H7 (cell line): ENCODE data around the gene SEMA4D. TPM values are rescaled to one million over a fixed set of nuclear protein-coding genes. Genes with fewer than 3 reads are reported as not detected.
A peak's percentile ranks its signal among the peaks of the same experiment; 100 is the strongest.

Experiments used
- DNase-seq: peaks from one replicate; pipeline ENCODE4 v3.0.0; 2012
- H3K27me3 ChIP-seq: 2 replicates; pipeline ENCODE4 v1.6.0; 2011; ENCODE audit warnings: mild to moderate bottlenecking, low read length; ENCODE audit not compliant: control insufficient read depth, insufficient read depth
- H3K36me3 ChIP-seq: replicated peaks from 2 replicates; pipeline ENCODE4 v1.5.1; 2011; ENCODE audit warnings: low read length; ENCODE audit not compliant: control insufficient read depth, insufficient read depth
- H3K4me3 ChIP-seq: 2 replicates; pipeline ENCODE4 v1.5.1; 2011; ENCODE audit warnings: low read depth, mild to moderate bottlenecking, control low read depth, low read length, moderate library complexity; ENCODE audit not compliant: insufficient read depth
- total RNA-seq: library from RNA; depleted of rRNA; stranded (reverse); fragments of >200 nt; shearing (Covaris generic); gene quantifications from 2 replicates; pipeline ENCODE4 v1.2.3, GENCODE V29; 2014

SEMA4D gene
- total RNA-seq, 1 experiment from 2014 or later, result 17.0 TPM

DNA sequence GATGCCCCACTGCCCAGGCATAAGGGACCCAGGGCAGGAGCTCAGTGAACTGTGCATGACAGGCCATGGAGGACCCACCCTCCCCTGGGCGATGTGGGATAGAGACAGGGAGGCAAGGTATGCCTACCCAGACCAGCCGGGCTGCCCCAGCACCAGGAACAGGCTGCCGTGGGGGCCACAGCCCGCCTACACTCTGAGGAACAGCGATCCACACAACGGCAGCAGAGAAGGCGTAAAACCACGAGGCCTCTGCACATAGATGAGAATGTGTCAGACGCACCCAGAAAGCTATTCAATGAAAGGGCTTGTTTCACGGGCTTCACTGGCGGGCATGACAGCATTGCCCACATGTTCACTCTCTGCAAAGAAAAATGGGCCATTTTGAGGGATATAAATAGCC lies 49.5 kb downstream of the SEMA4D start:
- no peak for DNase-seq
- Histone ChIP-seq H3K27me3 (no peaks in the 10 kb centered on the region), H3K36me3 (no peaks in the 10 kb centered on the region), H3K4me3 (no peak overlapping the region)

DNA sequence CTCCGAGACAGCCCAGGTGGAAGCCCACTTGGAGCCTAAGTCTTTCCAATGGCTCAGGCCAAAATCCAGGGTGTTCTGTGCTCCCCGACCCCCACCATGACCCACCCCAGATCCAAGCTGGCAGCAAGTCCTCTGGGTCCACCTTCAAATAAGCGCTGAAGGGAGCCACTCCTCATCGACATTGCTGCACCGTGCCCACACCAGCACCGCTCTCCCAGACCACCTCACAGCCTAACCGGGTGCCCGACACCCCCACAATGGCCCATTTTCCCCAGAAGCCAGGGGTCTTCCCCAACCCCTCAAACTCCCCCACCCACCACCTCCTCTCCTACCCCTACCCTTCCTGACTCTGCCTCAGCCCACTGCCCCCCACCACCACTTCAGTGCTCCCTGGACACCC lies 50.5 kb downstream of the SEMA4D start:
- no peaks in the 10 kb centered on the region for H3K36me3 ChIP-seq
- no peak for DNase-seq
- no peaks in the 10 kb centered on the region for H3K27me3 ChIP-seq
- no peak overlapping the region for H3K4me3 ChIP-seq

DNA sequence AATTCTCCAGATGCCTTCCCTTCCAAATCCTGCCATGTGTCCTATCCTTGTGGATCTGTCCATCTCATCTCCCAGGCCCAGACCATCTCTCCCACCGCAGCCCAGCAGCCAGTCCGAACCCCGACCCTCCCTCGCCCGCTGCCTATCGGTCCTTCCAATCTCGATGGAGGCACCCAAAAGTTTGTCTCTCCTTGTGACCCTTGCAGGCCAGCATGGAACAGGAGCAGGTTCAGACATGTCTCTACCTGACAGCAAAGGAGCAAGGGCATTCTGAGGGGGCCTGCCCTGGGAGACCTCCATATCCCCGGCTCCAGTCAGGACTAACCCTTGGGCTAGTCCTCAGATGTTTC lies 51.0 kb downstream of the SEMA4D start:
- DNase-seq, result no peak
- Histone ChIP-seq H3K36me3 (no peaks in the 10 kb centered on the region), H3K4me3 (no peak overlapping the region), H3K27me3 (no peaks in the 10 kb centered on the region)

DNA sequence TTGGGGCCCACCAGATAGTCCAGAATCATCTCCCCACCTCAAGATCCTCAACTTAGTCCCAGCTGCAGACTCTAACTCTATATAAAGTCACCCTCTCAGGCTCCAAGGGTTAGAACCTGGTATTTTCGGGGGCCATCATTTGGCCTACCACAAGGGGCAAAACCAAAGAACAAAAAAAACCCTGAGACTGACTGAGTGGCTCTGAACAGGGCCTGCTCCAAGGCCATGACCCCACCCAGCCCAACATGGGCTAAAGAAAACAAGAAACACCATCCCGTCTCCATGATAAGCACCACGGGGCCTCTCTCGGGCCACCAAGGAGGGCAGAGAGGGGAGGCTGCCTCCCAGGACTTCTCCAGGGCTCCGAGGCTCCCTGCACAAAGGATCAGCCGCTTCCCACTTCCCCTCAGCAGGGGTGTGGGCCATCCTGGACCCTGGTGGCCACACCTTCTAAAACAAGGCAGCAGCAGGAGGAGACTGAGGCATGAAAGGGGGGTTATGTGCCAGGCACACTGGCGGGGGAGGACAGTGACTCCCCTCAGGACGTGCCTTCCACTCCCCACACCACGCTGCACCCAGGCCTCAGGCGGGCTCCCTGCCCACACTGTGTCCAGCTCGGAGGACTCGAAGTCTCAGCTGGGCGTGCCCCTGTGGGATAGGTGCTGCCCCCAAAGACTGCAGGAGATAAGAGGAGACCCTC lies 51.5 kb downstream of the SEMA4D start:
- H3K36me3 ChIP-seq, result no peaks in the 10 kb centered on the region
- no peaks in the 10 kb centered on the region for H3K27me3 ChIP-seq
- H3K4me3 ChIP-seq, result no peak overlapping the region
- peak; percentile 54 for DNase-seq

DNA sequence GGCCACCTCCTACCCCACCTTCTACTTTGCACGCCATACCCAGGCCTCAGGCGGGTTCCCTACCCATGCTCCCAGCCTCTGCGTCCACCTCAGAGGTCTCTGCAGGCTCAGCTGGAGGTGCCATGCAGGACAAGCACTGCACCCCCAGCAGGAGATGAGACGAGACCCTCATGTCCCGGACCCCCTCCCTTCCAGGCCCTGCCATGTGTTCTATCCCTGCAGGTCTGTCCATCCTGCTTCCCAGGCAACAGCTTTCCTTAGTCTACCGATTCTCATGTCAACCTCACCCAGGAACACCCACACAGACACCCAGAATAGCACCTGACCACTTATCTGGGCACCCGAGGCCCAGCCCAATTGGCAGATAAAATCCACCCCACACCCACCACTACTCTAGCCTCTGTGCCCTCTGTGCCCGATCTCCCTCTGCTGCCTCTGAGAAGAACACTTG lies 52.1 kb downstream of the SEMA4D start:
- no peak for DNase-seq
- H3K27me3 ChIP-seq, result no peaks in the 10 kb centered on the region
- H3K36me3 ChIP-seq, result no peaks in the 10 kb centered on the region; the same call in 1 of the 2 replicates
- no peak overlapping the region for H3K4me3 ChIP-seq

DNA sequence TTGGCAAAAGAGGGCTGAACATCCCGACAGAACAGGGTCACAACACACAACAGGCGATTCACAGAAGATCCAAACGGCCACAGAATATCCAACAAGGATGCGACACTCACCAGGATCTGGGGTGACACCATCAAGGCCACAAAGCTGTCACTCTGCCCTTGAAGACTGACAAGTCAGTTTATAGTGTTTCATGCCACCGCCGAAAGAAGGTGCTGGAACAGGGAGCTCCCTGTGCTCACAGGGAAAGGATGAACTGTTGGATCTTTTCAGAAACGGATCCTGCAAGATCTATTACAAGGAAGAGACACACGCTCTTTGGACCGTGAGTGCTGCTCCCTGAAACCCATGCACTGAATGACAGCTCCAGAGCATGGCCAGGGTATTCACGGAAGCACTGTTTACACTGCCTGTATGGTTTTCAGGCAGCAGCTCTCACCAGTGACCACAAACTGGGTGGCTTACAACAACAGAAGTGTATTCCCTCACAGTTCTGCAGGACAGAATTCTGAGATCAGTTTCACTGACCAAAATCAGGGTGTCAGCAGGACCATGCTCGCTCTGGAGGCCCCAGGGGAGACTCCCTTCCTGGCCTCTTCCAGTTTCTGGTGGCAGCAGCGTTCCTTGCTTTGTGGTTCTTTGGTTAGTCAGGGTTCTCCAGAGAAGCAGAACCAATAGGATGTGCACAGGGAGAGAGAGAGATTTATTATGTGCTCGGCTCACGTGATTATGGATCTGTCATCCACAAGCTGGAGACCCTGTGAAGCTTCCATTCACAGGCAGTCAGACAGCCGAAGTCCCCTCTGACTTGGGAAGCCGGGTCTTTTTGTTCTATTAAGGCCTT lies 52.8 kb downstream of the SEMA4D start:
- no peak for DNase-seq
- Histone ChIP-seq H3K4me3 (no peak overlapping the region), H3K27me3 (no peaks in the 10 kb centered on the region), H3K36me3 (no peaks in the 10 kb centered on the region; the same call in 1 of the 2 replicates)

DNA sequence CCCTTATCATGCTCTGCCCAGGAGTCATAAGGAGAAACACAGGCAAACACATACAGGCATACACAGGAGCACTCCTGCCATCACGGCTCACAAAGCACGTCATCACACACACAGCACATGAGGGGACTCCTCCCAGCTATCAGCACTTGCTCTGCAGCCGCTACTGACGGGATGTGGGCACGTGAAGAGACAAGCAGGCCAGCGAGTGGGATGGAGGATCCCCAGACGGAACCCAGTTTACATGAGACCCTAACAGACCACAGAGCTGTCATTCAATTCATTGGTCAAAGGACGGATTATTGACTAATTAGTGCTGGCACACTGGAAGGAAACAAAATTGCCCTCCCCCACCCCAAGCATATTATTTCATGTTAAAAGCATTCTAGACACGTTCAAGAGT lies 53.6 kb downstream of the SEMA4D start:
- Histone ChIP-seq H3K36me3 (no peaks in the 10 kb centered on the region; the same call in 1 of the 2 replicates), H3K27me3 (no peaks in the 10 kb centered on the region), H3K4me3 (no peak overlapping the region)
- no peak for DNase-seq

DNA sequence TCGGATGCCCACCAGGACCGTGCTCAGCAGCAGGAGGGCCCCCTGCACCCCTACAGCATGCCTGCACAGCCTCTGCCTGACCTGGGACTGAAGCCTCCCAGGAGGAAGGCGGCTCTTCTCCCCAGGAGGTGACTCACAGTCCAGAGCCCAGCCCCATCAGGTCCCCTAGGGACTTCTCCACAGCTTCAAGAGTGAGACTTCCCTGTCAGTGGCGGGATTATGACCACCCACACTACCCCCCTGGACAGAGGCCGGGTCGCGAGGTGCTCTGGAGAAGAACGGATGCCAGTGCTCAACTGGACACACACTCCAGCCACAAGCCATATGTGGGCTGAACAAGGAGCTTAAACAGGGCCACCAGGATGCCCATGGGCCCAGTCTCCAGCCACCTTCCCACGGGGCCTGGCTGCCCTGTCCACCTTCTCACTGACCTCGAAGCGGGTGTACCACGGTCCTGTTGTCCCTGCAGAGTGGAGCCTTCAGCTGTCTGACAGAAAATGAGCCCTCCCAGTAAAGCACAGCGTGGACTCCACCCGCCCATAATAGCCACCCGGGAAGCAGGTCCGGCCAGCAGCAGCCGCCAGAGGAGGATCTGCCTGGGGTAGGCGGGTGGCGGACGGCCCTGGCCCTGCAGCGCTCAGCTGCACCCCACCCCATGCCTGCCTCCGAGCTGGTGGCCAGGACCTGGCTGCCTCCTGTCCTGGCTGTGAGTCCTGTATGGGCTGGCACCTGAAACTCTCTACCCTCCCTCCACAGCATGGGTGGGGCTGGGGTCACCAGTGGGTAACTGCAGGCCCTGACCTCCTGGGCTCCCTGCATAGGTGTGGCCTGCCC lies 54.7 kb downstream of the SEMA4D start:
- Histone ChIP-seq H3K36me3 (no peaks in the 10 kb centered on the region; the same call in 1 of the 2 replicates), H3K27me3 (no peaks in the 10 kb centered on the region), H3K4me3 (no peak overlapping the region)
- no peak for DNase-seq

DNA sequence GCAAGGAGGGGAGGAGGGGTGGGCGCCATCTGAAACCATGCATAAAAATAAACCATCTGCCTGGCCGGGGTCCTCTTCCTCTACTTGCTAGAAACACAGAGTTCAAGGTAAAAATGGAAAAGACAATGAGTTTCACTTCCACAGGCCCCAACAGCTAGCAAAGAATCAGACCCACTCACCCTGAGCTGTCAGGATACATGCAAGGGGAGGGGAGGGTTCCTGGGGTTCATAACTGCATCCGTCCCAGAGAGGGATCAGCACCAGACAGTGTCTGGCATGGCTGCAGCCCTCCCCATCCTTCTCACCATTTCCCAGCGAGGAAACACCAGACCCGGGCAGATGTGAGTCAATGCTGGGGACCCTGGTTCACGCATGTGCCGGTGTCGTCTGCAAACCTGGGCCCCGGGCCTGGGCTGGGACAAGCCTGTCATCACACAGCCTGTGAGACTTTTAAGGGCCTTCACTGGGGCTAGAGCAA lies 55.4 kb downstream of the SEMA4D start:
- H3K36me3 ChIP-seq, result no peaks in the 10 kb centered on the region; the same call in 1 of the 2 replicates
- H3K4me3 ChIP-seq, result no peak overlapping the region
- no peaks in the 10 kb centered on the region for H3K27me3 ChIP-seq
- peak; percentile 50 for DNase-seq

DNA sequence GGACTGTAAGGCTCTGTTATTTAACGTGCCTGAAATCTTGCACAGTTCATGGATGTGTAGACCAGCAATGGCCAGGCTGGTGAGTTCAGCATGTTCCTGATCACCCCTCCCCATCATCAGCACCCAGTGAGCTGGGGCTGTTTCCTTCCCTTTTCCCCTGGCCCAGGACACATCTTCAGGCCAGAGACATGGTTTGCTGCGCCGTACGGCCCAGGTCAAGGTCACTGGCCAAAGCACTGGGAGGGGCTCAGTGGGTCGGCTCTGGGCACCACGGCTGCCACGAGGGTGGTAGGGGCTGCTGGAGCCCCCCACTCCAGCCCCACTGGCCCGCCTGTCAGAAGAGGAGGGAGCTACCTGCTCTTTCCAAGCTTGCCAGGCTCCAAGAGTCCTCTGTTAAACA lies 55.9 kb downstream of the SEMA4D start:
- no peaks in the 10 kb centered on the region for H3K27me3 ChIP-seq
- H3K36me3 ChIP-seq, result no peaks in the 10 kb centered on the region; the same call in 1 of the 2 replicates
- H3K4me3 ChIP-seq, result no peak overlapping the region
- no peak for DNase-seq

DNA sequence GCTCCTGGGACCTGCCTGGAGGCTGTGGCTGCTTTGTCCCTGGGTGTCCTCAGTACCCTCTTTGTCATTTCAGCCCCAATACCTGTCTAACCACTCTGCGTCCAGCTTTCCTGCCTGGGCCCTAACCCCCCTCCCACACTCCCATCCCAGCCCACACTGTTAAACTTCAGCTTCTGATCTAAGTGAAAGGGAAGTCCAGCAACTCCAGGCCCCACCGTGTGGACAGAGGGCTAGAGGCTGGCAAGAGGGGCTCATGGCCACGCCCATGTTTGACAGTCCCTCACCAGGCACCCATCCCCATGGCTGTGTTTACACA lies 56.3 kb downstream of the SEMA4D start:
- DNase-seq, result no peak
- H3K36me3 ChIP-seq, result no peaks in the 10 kb centered on the region; the same call in 1 of the 2 replicates

DNA sequence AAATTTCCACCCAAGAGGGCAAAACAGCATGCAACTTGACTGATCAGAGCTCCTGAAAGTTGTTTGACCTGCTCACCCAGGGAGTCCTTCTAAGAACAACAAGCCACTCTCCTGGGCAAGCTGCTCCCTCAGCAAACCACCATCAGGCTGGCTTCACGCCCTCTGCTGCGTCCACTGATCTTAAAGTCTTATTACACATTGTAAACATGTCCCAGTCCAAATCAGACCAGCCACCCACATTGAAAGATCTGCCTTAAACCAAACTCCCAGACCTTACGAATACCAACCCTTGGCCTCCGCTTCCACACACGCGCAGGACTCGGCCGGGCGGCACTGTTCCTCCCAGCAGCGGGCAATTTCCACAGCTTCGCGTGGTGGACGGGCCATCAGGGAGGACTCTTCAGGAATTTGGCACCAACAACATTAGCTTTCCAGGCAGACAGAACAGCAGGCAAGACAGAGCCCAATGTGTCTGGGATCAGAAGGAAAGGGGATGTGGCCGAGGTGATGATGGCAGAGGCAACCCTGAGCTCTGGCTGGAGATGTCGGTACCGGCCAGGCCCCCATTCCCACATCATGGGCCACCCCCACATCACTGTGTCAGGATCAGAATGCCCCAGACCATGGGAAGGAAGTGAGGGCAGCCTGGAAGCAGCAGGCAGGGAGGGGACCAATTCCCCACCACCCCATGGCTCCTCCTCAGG lies 56.8 kb downstream of the SEMA4D start:
- no peaks in the 10 kb centered on the region; the same call in 1 of the 2 replicates for H3K36me3 ChIP-seq
- no peaks in the 10 kb centered on the region for H3K27me3 ChIP-seq
- DNase-seq, result peak; percentile 55
- H3K4me3 ChIP-seq, result no peak overlapping the region

More for the DNA sequence above, 56.3 kb downstream of the SEMA4D start:
- H3K27me3 ChIP-seq, result no peaks in the 10 kb centered on the region
- no peak overlapping the region for H3K4me3 ChIP-seq

DNA sequence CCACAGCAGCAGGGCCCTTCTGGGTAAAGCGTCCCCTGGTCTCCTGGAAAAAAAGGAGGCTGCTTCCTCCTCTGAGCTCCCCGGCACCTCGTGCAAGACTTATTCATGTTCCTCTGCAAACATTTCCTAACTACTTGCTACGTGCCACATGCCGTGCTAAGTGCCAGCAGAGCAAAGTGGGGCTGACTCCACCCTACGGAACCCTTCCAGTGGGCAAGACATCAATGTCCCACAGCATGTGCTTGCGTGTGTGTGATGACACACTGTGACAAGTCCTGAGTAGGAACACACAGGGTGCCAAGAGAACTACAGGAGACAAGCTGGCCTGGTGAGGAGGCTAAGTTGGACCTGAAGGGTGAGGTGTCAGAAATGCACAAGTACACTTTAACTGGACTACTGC lies 57.4 kb downstream of the SEMA4D start:
- Histone ChIP-seq H3K4me3 (no peak overlapping the region), H3K36me3 (no peaks in the 10 kb centered on the region; the same call in 1 of the 2 replicates), H3K27me3 (no peaks in the 10 kb centered on the region)
- DNase-seq, result no peak

DNA sequence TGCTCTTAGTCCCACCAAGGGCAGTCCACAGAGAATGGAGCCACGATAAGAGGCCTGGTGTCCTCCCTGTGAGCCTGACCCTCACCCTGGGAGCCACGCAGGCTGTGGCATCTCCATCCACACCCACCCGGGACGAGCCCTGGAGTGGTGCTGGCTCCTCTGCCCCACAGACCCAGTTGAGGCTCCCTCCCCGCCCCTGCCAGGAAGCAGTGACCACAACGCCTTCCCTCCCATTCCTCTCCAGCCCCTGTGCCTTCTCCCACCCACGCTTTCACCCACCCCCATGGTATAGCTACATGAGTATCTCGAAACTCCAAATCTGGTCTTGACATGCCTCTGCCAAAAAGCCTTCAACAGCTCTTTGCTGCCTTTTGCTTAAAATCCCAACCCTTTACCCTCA lies 57.9 kb downstream of the SEMA4D start:
- peak; percentile 53 for DNase-seq
- Histone ChIP-seq H3K27me3 (no peaks in the 10 kb centered on the region), H3K36me3 (no peaks in the 10 kb centered on the region; the same call in 1 of the 2 replicates), H3K4me3 (no peak overlapping the region)
